OCI-LY1 (cell line): ENCODE measurements around the gene KCNJ3.
A peak's percentile ranks its signal among the peaks of the same experiment; 100 is the strongest.

ENCODE experiments used
- H2AFZ ChIP-seq: fragments of 200-600 bp; sonication (generic), shearing (Covaris generic); 2 replicates; pipeline ENCODE4 v1.6.0; 2014; ENCODE audit warnings: antibody characterized with exemption, mild to moderate bottlenecking, low read length
- H3F3A ChIP-seq: fragments of 200-600 bp; sonication (generic), shearing (Covaris generic); 2 replicates; pipeline ENCODE4 v1.6.0; 2014; ENCODE audit warnings: mild to moderate bottlenecking, antibody characterized with exemption, low read length, moderate library complexity; ENCODE audit not compliant: insufficient read depth
- H3K27ac ChIP-seq: fragments of 200-600 bp; sonication (generic); 2 replicates; pipeline ENCODE4 v1.5.1; 2014; ENCODE audit warnings: low read length, mixed run types, mild to moderate bottlenecking, low read depth; ENCODE audit not compliant: poor library complexity, severe bottlenecking
- H3K27me3 ChIP-seq: fragments of 200-600 bp; sonication (generic); 2 replicates; pipeline ENCODE4 v1.6.0; 2014; ENCODE audit warnings: antibody characterized with exemption, mild to moderate bottlenecking, low read length, moderate library complexity; ENCODE audit not compliant: insufficient read depth
- H3K36me3 ChIP-seq: fragments of 200-600 bp; sonication (generic); 2 replicates; pipeline ENCODE4 v1.6.1; 2014; ENCODE audit warnings: mild to moderate bottlenecking, antibody characterized with exemption, low read length, moderate library complexity, mixed read lengths; ENCODE audit not compliant: insufficient read depth
- H3K4me1 ChIP-seq: fragments of 200-600 bp; sonication (generic); 2 replicates; pipeline ENCODE4 v1.5.1; 2014; ENCODE audit warnings: mild to moderate bottlenecking, low read length, moderate library complexity; ENCODE audit not compliant: insufficient read depth, severe bottlenecking
- H3K4me2 ChIP-seq: fragments of 200-600 bp; sonication (generic), shearing (Covaris generic); 2 replicates; pipeline ENCODE4 v1.6.1; 2014; ENCODE audit warnings: low read length
- H3K4me3 ChIP-seq: fragments of 200-600 bp; sonication (generic); 2 replicates; pipeline ENCODE4 v1.5.1; 2014; ENCODE audit warnings: low read length, low read depth, mild to moderate bottlenecking, mixed read lengths; ENCODE audit not compliant: poor library complexity, severe bottlenecking
- H3K79me2 ChIP-seq: fragments of 200-600 bp; shearing (Covaris generic); 2 replicates; pipeline ENCODE4 v1.6.1; 2016; ENCODE audit warnings: mixed run types, low read length, mixed read lengths; ENCODE audit not compliant: insufficient read depth
- H3K9ac ChIP-seq: fragments of 200-600 bp; sonication (generic), shearing (Covaris generic); 2 replicates; pipeline ENCODE4 v1.6.1; 2014; ENCODE audit warnings: mild to moderate bottlenecking, low read length, mixed read lengths
- H3K9me2 ChIP-seq: fragments of 200-600 bp; sonication (generic), shearing (Covaris generic); 2 replicates; pipeline ENCODE4 v1.6.1; 2014; ENCODE audit warnings: low read depth, mild to moderate bottlenecking, low read length, mixed read lengths
- H3K9me3 ChIP-seq: fragments of 200-600 bp; shearing (Covaris generic); 2 replicates; pipeline ENCODE4 v1.6.1; 2014; ENCODE audit warnings: low read length, mixed read lengths
- H4K20me1 ChIP-seq: fragments of 200-600 bp; sonication (generic), shearing (Covaris generic); 2 replicates; pipeline ENCODE4 v1.6.0; 2016; ENCODE audit warnings: mild to moderate bottlenecking, low read length; ENCODE audit not compliant: insufficient read depth
- EZH2 ChIP-seq: fragments of 200-600 bp; sonication (generic), shearing (Covaris generic); IDR thresholded peaks from 2 replicates; pipeline ENCODE4 v1.8.0; 2017; ENCODE audit warnings: borderline replicate concordance, mixed run types, mild to moderate bottlenecking, antibody characterized with exemption, low read length, moderate library complexity, mixed read lengths
- TF ChIP-seq, protein P1 (sequence below): fragments of 200-600 bp; sonication (generic), shearing (Covaris generic); IDR thresholded peaks from 2 replicates; pipeline ENCODE4 v1.5.1; 2017; ENCODE audit warnings: mild to moderate bottlenecking, antibody characterized with exemption, low read length, moderate library complexity, mixed read lengths

Gene KCNJ3

GRCh38 chr2:154706660-154707059 lies 8.2 kb downstream of the KCNJ3 start:
- no peak overlapping the region for H3K27ac ChIP-seq

GRCh38 chr2:154707994-154708575 lies 9.6 kb downstream of the KCNJ3 start:
- H3K79me2 ChIP-seq, result no peaks in the 10 kb centered on the region
- H3K27ac ChIP-seq, result peak overlapping the region; percentile 46
- no peaks in the 10 kb centered on the region for H3K9me2 ChIP-seq
- no peaks in the 10 kb centered on the region for H3K9me3 ChIP-seq
- no peaks in the 10 kb centered on the region for H3K36me3 ChIP-seq
- no peak overlapping the region for H2AFZ ChIP-seq
- no peak overlapping the region for H3K9ac ChIP-seq
- H4K20me1 ChIP-seq, result no peaks in the 10 kb centered on the region
- no peak for TF ChIP-seq EZH2
- TF ChIP-seq, protein P1, sequence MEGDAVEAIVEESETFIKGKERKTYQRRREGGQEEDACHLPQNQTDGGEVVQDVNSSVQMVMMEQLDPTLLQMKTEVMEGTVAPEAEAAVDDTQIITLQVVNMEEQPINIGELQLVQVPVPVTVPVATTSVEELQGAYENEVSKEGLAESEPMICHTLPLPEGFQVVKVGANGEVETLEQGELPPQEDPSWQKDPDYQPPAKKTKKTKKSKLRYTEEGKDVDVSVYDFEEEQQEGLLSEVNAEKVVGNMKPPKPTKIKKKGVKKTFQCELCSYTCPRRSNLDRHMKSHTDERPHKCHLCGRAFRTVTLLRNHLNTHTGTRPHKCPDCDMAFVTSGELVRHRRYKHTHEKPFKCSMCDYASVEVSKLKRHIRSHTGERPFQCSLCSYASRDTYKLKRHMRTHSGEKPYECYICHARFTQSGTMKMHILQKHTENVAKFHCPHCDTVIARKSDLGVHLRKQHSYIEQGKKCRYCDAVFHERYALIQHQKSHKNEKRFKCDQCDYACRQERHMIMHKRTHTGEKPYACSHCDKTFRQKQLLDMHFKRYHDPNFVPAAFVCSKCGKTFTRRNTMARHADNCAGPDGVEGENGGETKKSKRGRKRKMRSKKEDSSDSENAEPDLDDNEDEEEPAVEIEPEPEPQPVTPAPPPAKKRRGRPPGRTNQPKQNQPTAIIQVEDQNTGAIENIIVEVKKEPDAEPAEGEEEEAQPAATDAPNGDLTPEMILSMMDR, result no peak
- no peak overlapping the region for H3K4me2 ChIP-seq
- no peaks in the 10 kb centered on the region for H3K27me3 ChIP-seq
- H3K4me1 ChIP-seq, result peaks cover 43% of the 10 kb centered on the region
- no peaks in the 10 kb centered on the region for H3F3A ChIP-seq
- H3K4me3 ChIP-seq, result no peak overlapping the region

More at GRCh38 chr2:154706660-154707059, 8.2 kb downstream of the KCNJ3 start:
- H3K4me1 ChIP-seq, result peaks cover 36% of the 10 kb centered on the region
- H3K9me3 ChIP-seq, result no peaks in the 10 kb centered on the region
- H3K36me3 ChIP-seq, result no peaks in the 10 kb centered on the region
- no peaks in the 10 kb centered on the region for H3K9me2 ChIP-seq
- peak overlapping the region; percentile 19 for H3K4me2 ChIP-seq
- H2AFZ ChIP-seq, result peak overlapping the region; percentile 86; the same call in 1 of the 2 replicates
- H3F3A ChIP-seq, result no peaks in the 10 kb centered on the region
- TF ChIP-seq, protein P1, result no peak
- TF ChIP-seq EZH2, result no peak
- H4K20me1 ChIP-seq, result no peaks in the 10 kb centered on the region
- H3K79me2 ChIP-seq, result no peaks in the 10 kb centered on the region
- no peak overlapping the region for H3K9ac ChIP-seq
- H3K4me3 ChIP-seq, result no peak overlapping the region
- no peaks in the 10 kb centered on the region for H3K27me3 ChIP-seq

DNA sequence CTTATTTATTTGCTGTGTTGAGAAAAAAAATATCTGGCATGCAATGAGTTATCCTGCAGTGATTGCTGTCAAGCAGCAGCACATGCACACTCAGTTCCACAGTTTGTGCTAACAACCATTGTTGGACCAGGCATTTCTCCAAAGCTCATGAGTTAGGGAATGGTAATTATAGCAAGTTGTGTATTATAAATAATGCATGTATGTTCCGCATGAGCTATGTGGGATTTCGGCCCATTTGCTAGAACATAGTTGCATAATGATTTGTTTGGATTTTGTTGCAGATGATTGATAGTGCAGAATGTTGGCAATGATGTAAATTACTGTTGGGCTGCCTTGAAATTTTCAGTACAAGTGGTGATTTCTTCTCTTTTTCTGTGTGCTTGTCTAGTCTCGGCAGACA lies 10.7 kb downstream of the KCNJ3 start:
- peak overlapping the region; percentile 44 for H3K27ac ChIP-seq
- H4K20me1 ChIP-seq, result no peaks in the 10 kb centered on the region
- peak overlapping the region; percentile 34; the same call in 1 of the 2 replicates for H2AFZ ChIP-seq
- peak overlapping the region; percentile 57 for H3K4me2 ChIP-seq
- 0 out of 2 replicates have a peak, but pooled peaks cover 2% of the 10 kb centered on the region for H3F3A ChIP-seq
- H3K4me1 ChIP-seq, result peaks cover 54% of the 10 kb centered on the region
- H3K27me3 ChIP-seq, result no peaks in the 10 kb centered on the region
- H3K79me2 ChIP-seq, result no peaks in the 10 kb centered on the region
- TF ChIP-seq, protein P1, result no peak
- no peak for TF ChIP-seq EZH2
- H3K4me3 ChIP-seq, result peak overlapping the region; percentile 42
- H3K36me3 ChIP-seq, result no peaks in the 10 kb centered on the region
- H3K9ac ChIP-seq, result no peak overlapping the region
- no peaks in the 10 kb centered on the region for H3K9me2 ChIP-seq
- no peaks in the 10 kb centered on the region for H3K9me3 ChIP-seq
